Stimulated activated CD4-positive, alpha-beta T cell treated with anti-CD3 and anti-CD28 coated beads, Interleukin-4, amount 100 ng/mL, for 1 hour (primary cell): ENCODE measurements around the gene CAMKK2.
"Not testable (repeated sequence)": the region's sequence is repeated elsewhere in the genome, so short reads cannot be mapped to it uniquely, and the experiment has no call there.

ENCODE experiments used
- DNase-seq: peaks from one replicate; pipeline ENCODE4 v3.0.0-alpha.2; 2020

CAMKK2 gene

DNA sequence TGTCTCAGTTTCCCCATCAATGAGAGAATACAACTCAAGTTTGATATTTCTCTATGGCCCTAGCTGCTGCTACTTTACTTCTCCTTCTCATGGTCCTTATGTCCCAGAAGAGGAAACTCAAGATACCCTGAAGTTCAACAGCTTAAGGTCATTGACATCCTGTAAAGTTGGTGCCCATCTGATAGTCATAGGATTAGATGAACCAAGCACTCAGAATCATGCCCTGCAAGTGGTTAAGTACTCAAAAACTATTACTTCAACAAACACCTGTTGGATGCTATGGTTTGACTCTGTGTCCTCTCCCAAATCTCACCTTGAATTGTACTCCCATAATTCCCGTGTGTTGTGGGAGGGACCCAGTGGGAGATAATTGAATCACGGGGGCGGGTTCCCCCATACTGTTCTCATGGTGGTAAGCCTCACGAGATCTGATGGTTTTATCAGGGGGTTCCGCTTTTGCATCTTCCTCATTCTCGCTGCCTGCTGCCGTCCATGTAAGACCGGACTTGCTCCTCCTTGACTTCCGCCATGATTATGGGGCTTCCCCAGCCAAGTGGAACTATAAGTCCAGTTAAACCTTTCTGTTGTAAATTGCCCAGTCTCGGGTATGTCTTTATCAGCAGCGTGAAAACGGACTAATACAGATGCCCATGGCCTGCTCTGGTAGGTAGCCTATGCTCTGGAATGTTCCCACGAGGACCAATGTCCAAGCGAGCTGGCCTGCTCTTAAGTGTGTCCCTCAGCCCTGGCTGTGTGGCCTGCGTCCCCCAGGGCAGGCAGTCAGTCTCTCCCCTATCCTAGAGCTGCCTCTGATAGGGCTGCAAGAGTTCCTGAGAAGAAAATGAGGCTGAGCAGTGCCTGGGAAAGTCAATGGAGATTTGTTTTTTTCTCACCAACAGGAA lies 18.1 kb downstream of the CAMKK2 start:
- DNase-seq: no peak

DNA sequence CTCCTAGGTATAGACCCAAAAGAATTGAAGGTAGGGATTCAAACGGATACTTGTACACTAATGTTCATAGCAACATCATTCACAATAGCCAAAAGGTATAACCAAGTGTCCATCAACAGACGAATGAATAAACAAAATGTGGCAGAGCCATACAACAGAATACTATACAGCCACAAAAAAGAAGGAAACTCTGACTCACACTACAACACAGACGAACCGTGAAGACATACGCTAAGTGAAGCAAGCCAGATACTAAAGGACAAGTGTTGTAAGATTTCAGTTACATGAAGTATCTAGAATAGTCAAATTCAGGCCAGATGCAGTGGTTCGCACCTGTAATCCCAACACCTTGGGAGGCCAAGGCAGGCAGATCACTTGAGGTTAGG lies 19.1 kb downstream of the CAMKK2 start:
- DNase-seq: no peak

DNA sequence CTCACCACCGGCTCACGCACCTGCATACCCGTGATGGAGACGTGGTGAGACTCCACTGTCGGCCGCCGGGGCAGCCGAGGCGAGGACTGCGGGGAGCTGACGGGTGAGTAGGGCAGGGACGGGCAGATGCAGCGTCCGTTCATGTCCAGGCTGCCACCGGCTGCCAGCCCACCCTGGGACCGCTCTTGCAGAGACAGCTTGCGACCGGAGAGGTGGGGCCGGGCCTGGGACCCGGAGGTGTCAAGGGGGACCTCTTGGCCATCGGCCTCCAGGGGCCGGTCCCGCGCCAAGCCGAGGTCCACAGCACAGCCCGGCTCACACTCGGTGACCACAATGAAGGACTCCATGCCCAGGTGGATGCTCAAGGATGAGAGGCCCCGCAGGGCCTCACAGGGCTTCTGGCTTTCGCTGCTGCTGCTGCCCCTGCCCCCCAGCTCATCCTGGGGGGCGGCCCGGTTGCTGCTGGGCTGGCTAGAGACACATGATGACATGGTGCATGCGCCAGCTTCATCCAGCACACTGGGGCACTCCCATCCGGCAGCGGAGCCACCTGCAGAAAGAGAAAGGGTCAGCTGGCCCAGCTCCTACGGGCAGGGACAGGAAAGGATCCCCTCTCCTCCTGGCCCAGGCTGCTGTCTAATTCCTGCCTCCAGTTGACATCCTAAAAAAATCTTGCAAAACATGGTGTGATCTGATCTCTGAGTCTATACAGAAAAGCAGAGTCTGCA lies 22.3 kb downstream of the CAMKK2 start:
- no peak for DNase-seq

DNA sequence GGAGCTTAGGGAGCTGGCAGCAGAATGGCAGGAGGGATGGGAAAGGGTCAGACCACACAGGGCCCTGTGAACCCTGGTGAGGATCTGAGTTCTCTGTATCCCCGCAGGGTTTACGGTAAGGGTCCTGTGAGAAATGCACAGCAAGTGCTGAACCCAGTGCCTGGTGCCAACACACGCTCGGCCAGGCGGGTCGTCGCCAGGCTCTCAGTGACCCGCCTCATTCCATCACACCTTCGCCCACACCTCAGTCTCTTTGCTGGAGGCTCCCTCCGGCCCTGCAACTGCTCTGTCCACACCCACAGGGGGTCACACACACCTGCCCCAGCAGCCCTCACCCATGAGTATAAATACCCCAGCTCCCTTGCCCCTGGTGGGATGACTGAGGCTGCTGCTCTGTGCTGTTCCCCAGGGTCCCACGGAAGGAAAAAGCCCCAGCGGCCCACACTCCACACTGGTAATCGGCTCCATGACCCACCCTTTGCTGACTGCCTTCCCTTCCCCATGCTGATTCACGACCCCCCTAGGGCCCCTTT lies 23.1 kb downstream of the CAMKK2 start:
- no peak for DNase-seq

DNA sequence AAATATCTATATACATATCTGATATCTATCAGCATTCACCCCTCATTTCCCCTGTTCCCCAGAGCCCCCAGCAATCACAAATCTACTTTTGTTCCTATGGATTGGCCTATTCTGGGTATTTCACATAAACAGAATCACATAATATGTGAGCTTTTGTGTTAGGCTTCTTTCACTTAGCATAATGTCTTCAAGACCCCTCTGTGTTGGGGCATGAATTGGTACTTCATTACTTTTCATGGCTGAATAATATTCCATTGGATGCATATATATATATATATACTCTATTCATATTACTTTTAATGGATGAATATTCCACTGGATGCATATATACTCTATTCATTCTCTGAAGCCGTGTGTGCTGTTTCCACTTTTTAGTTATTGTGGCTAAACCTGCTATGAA lies 28.7 kb downstream of the CAMKK2 start:
- no peak for DNase-seq

DNA sequence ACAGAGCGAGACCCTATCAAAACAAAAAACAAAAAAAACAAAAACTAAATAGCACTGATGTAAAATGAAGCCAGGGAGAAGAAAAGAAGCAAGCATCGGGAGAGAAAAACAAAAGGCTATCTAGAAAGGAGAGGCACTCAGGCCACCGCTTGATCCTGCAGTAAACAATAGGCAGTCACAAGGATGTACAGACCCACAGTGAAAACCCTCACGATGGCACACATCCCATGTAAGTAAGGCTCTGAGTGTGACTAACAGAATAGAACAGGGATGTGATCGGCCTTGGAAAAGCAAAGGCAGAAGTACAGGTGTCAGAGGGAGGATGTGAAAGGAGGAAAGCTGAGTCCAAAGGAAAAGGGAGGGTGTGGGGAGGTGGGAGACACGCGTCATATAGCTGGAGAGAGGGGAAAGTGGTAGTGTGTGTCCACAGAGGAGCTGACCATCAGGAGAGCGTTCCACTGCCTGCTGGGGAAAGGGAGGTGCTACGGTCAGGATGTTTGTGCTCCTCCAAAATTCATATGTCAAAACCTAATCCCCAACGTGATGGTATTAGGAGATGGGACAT lies 31.5 kb downstream of the CAMKK2 start:
- DNase-seq: no peak

DNA sequence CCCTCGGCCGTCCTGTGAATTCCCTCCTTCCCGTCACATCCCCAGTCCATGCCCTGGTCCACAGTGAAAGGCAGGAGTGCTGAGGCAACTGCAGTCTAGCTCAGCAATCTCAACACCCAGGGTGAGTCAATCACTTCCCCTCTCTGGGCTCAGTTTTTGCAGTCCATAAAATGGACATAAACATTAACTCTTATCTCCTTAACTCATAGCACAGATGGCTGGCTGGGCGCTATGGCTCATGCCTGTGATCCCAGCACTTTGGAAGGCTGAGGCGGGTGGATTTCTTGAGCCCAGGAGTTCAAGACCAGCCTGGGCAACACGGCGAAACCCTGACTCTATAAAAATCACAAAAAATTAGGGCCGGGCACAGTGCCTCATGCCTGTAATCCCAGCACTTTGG lies 32.4 kb downstream of the CAMKK2 start:
- DNase-seq: no peak

DNA sequence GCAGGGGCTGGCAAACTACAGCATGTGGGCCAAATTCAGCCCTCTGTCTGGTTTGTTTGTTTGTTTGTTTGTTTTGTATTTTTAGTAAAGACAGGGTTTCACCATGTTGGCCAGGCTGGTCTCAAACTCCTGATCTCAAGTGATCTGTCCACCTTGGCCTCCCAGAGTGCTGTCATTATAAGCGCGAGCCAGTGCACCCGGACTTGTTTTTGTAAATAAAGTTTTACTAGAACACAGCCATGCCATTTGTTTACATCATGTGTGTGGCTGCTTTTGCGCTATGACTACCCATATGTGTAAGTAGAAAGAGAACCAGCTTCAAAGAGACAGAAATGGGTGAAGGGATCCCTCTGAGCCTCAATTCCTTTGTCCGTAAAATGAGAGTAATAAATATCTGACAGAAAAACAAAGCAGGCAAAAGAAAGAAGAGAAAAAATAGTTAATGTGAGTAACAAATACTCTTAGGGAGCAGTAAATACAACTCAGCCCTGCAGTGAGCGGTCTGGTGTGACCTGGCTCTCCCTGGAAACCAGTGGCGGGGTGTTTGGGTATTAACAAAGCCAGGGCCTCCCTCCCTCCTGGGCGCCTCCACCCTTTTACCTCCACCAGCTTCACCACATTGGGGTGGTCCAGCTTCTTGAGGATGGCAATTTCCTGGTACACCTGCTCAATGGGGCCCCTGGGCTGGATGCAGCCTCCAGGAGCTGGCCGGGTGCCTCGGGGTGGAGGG lies 33.1 kb downstream of the CAMKK2 start:
- DNase-seq: no peak

DNA sequence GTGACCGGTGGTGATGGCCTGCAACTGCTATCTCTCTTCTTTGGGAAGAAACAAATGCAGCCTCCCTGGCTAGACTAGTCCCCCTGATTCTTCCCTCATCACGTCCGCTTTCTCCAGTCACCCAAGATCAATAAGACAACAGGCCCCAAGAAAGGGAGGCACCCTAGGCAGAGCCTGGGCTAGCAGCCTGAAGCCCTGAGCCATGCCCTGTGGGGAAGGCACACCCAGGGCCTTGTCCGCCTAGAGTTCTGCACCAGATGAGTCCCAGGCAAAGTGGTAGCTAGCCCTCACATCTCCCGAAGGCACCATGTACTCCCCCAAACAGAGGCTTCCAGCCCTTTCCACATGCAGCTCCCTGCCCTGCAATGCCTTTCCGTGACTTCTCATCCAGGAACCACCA lies 35.1 kb downstream of the CAMKK2 start:
- DNase-seq: no peak

DNA sequence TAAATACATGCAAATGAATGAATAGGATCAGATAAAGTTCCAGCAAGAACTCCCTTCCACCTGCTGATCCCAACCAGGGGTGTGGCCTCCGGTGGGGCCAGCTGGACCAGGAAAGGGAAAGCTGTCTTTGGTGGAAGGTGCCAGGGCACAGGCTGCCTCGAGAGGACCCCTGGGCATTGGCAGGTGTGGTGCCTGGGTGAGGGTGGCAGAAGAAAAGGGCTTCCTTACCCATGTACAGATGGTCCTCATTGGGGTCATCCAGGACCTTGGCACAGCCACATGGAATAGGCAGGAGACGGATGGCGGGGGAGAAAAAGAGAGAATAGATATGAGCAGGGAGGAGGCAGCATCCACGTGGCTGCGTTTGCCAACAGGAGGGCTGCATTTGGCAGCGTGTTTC lies 36.4 kb downstream of the CAMKK2 start:
- no peak for DNase-seq

DNA sequence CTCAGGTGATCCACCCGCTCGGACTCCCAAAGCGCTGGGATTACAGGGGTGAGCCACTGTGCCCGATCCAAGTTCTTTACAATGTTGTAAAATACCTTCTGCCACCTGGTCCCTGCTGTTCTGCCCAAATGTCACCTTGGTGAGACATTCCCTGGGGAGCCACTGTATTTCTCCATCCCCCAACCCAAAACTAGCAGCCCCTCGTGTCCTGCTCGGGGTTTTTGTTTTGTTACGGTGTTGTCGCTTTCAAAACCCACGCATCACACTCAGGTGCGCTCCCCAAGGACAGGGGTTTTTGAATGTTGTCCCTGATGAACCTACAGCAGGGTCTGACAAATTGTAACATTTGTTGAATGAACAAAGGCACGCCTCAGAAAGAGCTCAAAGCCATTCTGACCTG lies 37.4 kb downstream of the CAMKK2 start:
- no peak for DNase-seq

DNA sequence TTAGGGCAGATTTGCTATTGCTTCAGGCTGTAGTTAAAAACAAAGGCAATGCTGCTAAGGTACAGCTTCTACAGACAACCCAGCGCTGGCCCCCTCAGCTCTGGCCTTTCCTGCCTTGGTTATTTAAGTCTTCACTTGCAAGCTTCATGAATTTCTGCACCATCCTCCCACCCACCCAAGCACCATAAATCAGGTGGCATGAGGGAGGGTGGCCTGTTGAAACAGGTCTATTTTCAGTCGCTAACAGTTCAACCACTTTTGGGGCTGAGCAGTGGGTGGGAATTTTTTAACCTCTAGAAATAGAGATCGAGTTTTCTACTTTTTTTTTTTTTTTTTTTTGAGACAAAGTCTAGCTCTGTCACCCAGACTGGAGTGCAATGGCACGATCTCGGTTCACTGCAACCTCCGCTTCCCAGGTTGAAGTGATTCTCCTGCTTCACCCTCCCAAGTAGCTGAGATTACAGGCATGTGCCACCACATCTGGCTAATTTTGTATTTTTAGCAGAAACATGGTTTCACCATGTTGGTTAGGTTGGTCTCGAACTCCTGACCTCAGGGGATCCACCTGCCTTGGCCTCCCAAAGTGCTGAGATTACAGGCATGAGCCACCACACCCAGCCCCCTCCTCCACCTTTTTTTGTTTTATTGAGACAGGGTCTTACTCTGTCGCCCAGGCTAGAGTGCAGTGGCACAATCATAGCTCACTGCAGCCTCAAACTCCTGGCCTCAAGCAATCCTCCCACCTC lies 38.6 kb downstream of the CAMKK2 start:
- not testable (repeated sequence) for DNase-seq

DNA sequence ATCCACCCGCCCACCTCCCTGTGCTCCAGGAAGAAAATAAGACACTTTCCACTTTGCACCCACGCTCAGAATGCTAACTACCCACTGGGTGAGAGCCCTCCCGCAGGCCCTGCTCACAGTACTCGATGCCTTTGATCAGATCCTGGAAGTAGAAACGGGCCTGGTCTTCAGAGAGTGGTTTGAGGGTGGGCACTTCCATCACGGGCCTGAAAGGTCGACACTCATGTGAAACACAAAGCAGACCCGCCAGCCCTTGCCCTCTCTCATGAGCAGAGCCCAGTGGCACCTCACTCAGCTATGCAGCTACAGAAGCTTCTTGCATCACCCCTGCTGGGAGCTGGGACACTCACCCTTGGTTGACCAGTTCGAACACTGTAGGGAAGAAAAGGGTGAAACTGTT lies 41.1 kb downstream of the CAMKK2 start:
- DNase-seq: no peak

DNA sequence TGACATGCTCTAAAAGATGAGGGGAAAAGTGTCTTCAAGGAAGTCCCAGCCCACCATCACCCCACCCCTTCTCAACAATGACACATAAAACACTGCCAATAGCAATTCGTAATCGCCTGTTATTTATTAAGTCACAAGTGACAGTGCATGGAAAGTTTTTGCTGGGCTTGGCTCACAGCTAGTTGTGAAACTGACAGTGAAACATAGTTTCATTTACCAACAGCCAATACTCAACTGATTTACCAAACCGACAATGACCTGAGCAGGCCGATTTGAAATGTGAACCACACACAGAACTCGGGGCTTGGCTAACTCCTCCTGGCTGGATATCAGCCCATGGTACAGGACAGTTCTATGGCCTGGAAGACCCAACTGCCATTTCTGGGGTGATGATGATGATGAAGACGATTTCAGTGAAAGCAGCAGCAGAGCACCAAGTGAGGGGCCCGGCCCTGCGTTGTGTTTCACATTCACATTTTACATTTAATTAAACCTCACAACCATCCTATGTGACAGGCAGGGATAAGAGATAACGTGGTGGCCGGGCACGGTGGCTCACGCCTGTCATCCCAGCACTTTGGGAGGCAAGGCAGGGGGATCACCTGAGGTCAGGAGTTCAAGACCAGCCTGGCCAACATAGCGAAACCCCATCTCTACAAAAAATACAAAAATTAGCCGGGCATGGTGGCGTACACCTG lies 42.7 kb downstream of the CAMKK2 start:
- no peak for DNase-seq

DNA sequence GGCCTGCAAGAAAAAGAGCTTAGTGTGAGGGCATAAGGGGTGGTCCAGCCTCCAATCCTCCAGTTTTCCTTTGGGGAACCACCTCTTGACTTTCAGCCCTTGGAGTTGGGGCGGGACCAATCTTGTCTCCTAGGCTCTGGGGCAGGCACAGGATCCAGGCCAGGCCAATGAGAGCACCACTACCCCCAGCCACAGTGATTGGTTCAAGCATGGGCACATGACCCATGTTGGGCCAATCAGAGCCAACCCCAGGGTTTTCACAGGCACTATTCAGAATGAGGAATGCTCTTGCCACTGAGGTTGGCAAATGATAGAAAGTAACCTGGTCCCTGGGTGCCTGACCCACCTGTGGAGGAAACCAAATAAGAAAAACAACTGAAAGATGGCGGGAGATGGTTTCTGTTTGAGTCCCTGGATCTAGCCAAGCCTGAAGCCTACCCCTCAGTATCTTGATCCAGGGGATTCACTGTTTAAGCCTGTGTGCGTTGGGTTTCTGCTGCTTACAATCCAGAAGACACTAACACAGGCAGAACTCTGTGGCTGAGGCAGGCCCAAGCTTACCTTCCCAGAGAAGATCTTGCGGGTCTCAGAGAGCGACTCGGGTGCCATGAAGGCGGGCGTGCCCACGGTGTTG lies 43.7 kb downstream of the CAMKK2 start:
- no peak for DNase-seq

DNA sequence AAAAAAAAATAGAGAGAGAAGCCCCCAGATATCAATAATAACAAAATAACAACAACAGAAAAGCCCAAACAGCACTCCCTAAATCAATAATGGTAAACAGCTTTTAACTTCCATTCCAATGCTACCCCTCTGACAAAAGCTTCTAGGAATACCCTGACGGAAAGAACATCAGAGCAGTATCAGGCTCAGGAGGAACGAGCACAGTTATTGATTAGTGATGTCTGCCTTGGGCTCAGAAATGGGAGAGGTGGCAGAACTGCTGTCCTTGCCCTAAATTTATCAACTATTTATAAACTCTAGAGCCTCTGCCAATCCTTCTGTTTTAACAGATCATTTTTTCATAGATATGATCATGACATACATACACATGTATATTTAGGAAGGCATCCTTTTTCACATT lies 44.7 kb downstream of the CAMKK2 start:
- no peak for DNase-seq

DNA sequence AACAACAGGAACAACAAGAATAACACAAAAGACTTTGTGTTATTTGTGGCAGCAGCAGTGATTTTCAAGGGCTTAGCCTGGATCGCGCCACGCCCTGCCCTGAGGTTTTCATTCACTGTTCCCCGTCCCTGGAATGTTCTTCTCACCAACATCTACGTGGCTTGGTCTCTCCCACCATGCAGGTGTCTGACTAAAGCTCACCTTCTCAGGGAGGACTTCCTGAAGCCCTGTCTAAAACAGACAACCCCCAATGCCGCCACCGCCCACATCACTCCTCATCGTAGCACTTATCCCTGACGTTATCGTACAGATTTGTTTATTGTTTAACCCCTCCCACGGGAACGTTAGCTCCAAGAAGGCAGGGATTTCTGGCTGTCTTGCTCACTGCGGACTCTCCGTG lies 46.1 kb downstream of the CAMKK2 start:
- no peak for DNase-seq

DNA sequence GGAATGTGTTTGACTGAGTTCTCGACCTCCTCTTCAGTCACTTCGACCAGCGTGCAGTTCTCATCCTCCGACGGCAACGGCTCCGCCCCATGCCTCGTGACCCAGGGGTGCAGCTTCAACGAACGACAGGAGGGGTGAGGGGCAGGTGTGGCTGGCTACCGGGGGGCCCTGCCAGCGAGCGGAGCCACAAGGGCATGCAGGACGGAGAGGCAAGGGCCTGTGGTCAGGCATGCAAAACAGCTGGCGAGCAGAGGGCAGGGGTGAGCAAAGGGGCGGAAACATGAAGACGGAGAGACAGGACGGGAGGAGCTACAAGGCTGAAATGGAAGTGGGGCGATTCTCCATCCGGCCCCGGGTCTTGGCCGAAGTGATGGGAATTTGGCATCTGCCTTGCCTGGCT lies 47.9 kb downstream of the CAMKK2 start:
- DNase-seq: no peak

DNA sequence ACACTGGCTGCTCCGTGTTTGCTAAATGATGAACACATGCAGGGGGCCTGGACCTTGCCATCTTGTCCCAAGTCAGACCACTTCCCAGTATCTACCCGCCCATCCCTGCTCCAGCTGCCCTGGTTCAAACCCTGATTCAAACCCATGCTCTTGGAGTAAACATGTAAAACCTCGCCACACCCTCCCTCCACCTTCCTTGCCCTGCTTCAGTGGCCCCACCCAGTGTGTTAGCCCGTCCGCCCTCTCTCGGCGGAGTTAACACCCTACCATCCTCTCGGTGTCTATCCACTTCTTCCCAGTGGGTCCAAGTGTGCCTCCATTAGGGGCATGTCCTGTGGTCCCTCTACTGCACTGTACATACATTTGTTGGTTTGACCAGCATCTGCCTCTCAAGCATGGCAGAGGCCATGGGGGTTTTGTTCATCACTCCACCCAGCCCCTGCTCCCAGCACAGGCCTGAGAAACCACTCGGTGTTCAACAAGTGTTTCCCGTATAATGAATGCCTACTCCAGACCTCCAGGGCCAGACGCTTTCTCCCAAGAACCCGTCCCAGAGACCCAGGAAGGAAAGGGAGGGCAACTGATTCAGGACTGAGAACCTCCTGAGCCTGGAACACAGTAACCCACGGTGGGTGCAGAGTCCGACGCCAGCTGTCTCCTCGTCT lies 49.5 kb downstream of the CAMKK2 start:
- no peak for DNase-seq

DNA sequence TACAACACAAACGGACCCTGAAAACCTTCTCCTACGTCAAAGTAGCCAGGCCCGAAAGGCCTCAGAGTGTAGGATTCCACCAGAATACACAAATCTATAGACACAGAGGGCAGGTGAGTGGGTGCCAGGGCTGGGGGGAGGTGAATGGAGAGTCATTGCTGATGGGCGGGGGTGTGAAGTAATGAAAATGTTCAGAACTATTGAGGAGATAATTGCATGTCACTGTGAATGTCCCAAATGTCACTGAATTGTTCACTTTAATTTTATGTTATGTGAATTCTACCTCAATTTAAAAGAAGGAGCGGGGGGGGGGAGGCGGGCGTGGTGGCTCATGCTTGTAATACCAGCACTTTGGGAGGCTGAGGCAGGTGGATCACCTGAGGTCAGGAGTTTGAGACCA lies 50.6 kb downstream of the CAMKK2 start:
- no peak for DNase-seq

DNA sequence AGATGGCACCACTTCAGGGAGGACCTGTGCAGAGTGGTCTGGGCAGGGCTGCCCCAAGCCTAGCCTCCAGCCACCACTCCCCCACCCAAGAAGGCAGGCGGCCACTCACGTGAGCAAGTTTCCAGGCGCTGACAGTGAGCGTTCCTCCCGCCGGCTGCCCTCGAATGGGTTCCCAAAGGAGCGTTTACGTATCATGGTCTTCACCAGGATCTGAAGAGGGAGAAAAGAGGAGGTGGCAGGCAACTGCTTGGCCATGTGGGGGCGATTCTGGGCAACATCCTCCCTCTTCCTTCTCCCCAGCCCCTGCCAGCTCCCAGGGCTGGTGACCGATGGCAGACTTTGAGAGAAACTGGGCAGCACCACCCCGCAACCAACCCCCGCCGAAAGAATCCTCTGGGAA lies 51.5 kb downstream of the CAMKK2 start:
- no peak for DNase-seq
